Measurements from ENCODE around the gene KCTD4.

- TF ChIP-seq CTCF (IDR thresholded peaks at IDR 0.05; ENCODE audit: insufficient read depth, low read depth, low read length) (no peak), EZH2 (IDR thresholded peaks at IDR 0.05; ENCODE audit: insufficient read depth, low read length) (no peak)
Measured at GRCh38 chr13:45174478-45174877, 26.4 kb downstream of the KCTD4 start.
